ENCODE measurements around the gene CHRDL2. TPM values are rescaled to one million over a fixed set of nuclear protein-coding genes. Genes with fewer than 3 reads are reported as not detected.

CHRDL2 gene
- polyA plus RNA-seq, 1 experiment, result 0.09 TPM

GRCh38 chr11:74678041-74678440 lies 53.2 kb downstream of the CHRDL2 start:
- ChIA-PET POLR2A (no interaction called here), CTCF (interaction anchor here (0.9 to 1.6 kb wide), 3 partner anchors 9 to 49 kb away, joined by 3 to 5 read pairs (median 5); no protein-coding TSS in a partner anchor)
- DNase-seq (ENCODE audit: low read depth), result no peak
- H3K27me3 ChIP-seq (ENCODE audit: control insufficient read depth, insufficient read depth, low read length), result no peaks in the 10 kb centered on the region
- TF ChIP-seq, protein P1, sequence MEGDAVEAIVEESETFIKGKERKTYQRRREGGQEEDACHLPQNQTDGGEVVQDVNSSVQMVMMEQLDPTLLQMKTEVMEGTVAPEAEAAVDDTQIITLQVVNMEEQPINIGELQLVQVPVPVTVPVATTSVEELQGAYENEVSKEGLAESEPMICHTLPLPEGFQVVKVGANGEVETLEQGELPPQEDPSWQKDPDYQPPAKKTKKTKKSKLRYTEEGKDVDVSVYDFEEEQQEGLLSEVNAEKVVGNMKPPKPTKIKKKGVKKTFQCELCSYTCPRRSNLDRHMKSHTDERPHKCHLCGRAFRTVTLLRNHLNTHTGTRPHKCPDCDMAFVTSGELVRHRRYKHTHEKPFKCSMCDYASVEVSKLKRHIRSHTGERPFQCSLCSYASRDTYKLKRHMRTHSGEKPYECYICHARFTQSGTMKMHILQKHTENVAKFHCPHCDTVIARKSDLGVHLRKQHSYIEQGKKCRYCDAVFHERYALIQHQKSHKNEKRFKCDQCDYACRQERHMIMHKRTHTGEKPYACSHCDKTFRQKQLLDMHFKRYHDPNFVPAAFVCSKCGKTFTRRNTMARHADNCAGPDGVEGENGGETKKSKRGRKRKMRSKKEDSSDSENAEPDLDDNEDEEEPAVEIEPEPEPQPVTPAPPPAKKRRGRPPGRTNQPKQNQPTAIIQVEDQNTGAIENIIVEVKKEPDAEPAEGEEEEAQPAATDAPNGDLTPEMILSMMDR (IDR thresholded peaks at IDR 0.05; ENCODE audit: insufficient read depth, low read depth, low read length), result no peak
- no peaks in the 10 kb centered on the region for H3K36me3 ChIP-seq (ENCODE audit: control insufficient read depth, insufficient read depth, low read length)
- H3K4me3 ChIP-seq (ENCODE audit: low read depth, low read length), result no peak overlapping the region

DNA sequence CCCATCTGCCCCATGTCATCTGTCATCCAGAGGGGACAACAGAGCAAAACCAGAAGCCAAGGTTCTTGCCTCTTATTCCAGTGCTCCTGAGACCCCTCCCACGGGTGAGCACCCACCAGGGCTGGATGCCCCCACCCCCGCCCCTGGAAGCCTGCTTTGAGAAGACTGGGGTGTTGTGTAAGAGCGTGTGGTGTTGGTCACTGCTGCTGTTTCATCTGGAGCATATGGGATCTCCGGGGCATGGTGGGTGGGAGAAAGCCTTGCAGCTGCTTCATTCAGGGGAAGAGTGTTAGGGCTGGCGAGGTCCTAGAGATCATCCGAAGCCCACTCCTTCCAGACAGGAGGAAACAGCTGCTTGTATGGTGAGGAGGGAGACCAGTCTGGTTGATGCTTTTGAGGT lies 54.1 kb downstream of the CHRDL2 start:
- H3K4me3 ChIP-seq (ENCODE audit: low read depth, low read length), result no peak overlapping the region
- DNase-seq (ENCODE audit: low read depth), result no peak
- H3K36me3 ChIP-seq (ENCODE audit: control insufficient read depth, insufficient read depth, low read length), result no peaks in the 10 kb centered on the region
- ChIA-PET POLR2A (no interaction called here), CTCF (interaction anchor here (0.8 to 2.3 kb wide), 6 partner anchors 8 to 63 kb away, joined by 3 to 9 read pairs (median 3); no protein-coding TSS in a partner anchor)
- no peaks in the 10 kb centered on the region for H3K27me3 ChIP-seq (ENCODE audit: control insufficient read depth, insufficient read depth, low read length)
- TF ChIP-seq, protein P1 (IDR thresholded peaks at IDR 0.05; ENCODE audit: insufficient read depth, low read depth, low read length), result no peak

DNA sequence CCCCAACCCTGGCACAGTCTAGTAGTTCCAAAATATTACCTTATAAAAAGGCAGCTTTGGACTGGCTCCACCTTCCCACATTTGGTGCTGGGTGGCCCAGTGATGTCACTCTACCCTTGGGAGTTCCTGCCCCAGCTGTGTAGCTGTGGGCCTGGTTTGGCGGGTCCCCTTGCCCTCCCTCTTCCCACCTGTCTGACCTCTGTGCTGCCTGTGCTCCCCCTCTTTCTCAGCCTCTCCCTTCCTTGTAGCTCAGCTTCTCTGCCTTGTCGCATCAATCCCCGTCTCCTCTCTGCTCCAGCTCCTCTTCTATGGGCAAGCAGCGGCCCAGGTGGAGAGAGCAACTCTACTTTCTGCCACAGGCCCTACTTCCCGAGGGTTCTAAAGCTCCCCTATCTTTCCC lies 54.6 kb downstream of the CHRDL2 start:
- TF ChIP-seq, protein P1 (IDR thresholded peaks at IDR 0.05; ENCODE audit: insufficient read depth, low read depth, low read length), result no peak
- ChIA-PET POLR2A (no interaction called here), CTCF (interaction anchor here (0.8 to 2.3 kb wide), 7 partner anchors 8 to 64 kb away, joined by 3 to 9 read pairs (median 3); no protein-coding TSS in a partner anchor)
- Histone ChIP-seq H3K4me3 (ENCODE audit: low read depth, low read length) (no peak overlapping the region), H3K36me3 (ENCODE audit: control insufficient read depth, insufficient read depth, low read length) (no peaks in the 10 kb centered on the region), H3K27me3 (ENCODE audit: control insufficient read depth, insufficient read depth, low read length) (no peaks in the 10 kb centered on the region)
- no peak for DNase-seq (ENCODE audit: low read depth)

DNA sequence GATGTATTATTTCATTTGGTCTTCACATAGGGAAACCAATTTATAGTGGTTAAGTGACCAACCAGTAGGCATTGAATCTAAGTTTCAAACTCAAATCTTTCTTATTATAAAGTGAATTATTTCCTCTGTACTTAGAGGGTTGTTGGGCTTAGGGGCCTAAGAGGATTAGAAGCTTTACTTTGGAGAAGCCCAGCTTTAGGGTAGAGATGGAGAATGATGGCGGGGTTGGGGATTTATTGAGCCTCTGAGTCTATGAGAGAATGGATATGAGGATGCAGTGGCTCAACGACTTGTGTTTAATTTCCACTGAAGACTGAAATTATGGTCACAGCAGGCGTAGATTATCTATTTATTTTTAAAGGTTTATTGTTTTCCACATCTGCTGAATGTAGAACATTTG lies 55.5 kb downstream of the CHRDL2 start:
- TF ChIP-seq, protein P1 (IDR thresholded peaks at IDR 0.05; ENCODE audit: insufficient read depth, low read depth, low read length), result no peak
- ChIA-PET POLR2A (no interaction called here), CTCF (interaction anchor here (0.7 to 2.3 kb wide), 3 partner anchors 18 to 223 kb away, joined by 3 to 9 read pairs (median 5); no protein-coding TSS in a partner anchor)
- Histone ChIP-seq H3K27me3 (ENCODE audit: control insufficient read depth, insufficient read depth, low read length) (no peaks in the 10 kb centered on the region), H3K36me3 (ENCODE audit: control insufficient read depth, insufficient read depth, low read length) (no peaks in the 10 kb centered on the region), H3K4me3 (ENCODE audit: low read depth, low read length) (no peak overlapping the region)
- no peak for DNase-seq (ENCODE audit: low read depth)

GRCh38 chr11:74673693-74674360 lies 57.4 kb downstream of the CHRDL2 start:
- CTCF ChIA-PET, result interaction anchor here (0.7 to 1.7 kb wide), 6 partner anchors 10 to 53 kb away, joined by 3 to 7 read pairs (median 5); no protein-coding TSS in a partner anchor
- TF ChIP-seq, protein P1 (IDR thresholded peaks at IDR 0.05; ENCODE audit: insufficient read depth, low read depth, low read length), result no peak
- POLR2A ChIA-PET, result no interaction called here
- DNase-seq (ENCODE audit: low read depth), result no peak
- no peak overlapping the region for H3K4me3 ChIP-seq (ENCODE audit: low read depth, low read length)
- no peaks in the 10 kb centered on the region for H3K27me3 ChIP-seq (ENCODE audit: control insufficient read depth, insufficient read depth, low read length)
- no peaks in the 10 kb centered on the region for H3K36me3 ChIP-seq (ENCODE audit: control insufficient read depth, insufficient read depth, low read length)
